Activated T-cell treated with anti-CD3 and anti-CD28 coated beads for 24 hours (primary cell): ENCODE data around the gene SV2C.
"Not testable (repeated sequence)": the region's sequence is repeated elsewhere in the genome, so short reads cannot be mapped to it uniquely, and the experiment has no call there.

Experiments
- DNase-seq: peaks from one replicate; pipeline ENCODE4 v3.0.0-alpha.2; 2020; ENCODE audit warnings: low read depth

The SV2C gene

DNA sequence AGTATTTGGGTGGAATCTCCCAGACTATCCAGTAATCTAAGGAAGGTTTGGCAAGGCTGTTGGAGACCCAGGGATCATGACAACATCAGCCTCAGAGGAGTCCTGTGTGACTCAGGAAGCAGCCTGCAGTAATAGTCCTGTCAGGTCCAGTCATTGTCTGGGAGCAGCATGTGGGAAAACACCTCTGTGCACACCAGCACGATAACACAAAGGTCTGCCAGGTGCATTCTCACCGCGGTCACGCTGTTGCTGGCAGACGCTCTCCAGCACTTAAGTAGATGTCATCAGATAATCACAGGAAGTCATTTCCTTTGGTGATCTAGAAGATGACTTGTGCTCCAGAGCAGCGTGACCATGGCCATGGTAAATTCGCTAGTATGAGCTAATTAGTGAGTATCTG is 220.7 kb downstream of the SV2C start:
- DNase-seq = peak; percentile 15

DNA sequence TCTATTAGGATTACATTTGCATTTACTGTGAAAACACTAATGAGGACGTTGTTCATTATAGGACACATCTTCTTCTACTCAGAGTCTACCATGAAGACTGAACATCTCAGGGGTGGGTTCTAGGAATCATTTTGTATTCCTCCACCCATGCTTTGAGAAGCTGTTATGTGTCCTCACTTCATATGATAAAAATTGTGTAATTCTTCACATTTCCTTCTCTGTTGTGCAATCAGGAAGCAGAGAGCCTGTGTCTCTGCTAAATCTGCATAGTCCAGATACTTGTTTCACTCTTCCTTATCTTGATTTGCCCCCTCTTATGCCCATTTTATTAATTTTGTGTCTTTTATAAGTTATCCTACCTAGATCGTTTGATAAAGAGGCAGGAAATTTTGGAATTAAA is 222.1 kb downstream of the SV2C start:
- DNase-seq = no peak

DNA sequence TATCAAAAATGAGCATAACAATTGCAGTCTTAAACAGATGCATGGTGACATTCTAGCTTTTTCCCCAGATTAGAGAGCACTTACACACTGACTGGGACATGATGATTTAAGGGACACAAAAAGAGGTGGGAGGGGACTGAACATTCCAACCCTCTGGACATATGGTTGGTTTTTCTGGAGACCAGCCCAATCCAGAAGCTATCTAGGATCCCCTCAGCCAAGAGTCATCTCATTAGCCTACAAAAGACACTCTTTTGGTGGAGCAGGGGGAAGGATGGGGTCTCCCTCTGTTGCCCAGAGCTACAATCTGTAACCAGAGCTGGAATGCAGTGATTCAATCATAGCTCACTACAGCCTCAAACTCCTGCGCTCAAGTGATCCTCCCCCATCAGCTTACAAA is 222.6 kb downstream of the SV2C start:
- DNase-seq = no peak

DNA sequence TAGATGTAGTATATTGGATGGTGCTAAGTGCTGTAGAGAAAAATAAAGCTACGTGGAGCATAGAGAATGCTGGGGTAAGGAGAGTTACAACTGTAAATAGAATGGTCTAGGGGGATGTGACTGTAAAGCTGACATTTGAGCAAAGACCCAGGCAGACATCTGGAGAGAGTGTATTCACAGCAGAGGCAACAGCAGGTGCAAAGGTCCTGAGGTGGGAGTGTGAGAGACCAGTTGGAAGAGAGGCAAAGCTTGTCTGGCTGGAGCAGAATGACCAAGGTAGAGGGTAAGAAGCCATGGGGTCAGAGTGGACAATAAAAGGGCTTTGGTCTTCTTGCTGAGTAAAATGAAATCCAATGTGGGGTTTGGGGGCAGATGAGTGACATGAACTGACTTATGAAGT is 227.0 kb downstream of the SV2C start:
- no peak for DNase-seq

DNA sequence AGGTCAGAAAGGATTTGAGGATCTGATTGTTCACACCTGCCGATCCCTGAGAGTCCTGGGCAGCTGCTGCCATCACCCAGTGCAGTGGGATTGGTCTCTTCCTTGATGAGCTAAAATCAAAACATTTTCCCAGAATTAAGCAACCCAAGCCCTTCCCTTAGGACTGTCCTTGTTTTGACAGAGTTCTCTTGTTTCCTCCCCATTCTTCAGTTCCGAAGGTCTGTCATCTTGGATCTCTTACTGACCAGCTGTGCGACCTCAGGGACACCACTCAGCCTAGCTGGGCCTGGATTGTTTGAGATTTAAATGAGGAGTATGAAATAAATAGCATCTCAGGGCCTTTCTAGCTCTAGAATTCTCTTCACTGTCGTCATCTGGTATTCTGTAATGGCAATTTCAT is 229.6 kb downstream of the SV2C start:
- no peak for DNase-seq

DNA sequence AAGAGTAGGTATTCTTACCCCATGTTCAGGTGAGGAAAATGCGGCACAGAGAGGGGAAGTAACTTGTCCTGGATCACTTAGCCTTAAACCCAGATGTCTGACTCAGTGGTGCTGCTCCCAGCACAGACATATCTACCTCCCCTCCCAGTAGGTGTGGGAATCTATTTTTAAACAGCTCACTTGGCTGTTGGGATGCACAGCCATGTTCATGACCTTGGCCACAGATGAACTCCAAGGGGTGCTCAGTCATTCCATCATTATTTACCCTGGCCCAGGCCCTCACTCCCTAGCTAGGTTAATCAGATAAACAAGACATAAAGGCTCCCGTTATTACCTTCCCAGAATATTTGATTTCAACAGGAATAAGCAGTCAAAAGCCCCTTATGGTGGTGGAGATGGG is 231.5 kb downstream of the SV2C start:
- no peak for DNase-seq

DNA sequence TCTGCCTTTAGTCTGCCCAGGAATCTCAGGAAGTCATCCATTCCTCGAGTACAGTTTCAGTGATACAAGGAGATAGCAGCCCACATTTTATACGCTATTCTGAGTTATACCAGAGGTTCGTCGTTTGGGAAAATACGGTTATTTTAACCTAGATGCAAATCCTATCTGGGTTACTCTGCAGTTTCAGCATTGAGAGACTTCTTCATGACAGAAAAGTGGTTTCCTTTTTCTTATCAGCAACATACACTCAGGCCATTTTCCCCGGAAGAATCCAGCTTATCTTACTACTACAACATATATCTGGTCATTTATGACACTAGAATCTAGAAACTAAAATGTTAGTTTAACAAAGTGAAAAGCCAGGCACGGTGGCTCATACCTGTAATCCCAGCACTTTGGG is 236.5 kb downstream of the SV2C start:
- DNase-seq = no peak

DNA sequence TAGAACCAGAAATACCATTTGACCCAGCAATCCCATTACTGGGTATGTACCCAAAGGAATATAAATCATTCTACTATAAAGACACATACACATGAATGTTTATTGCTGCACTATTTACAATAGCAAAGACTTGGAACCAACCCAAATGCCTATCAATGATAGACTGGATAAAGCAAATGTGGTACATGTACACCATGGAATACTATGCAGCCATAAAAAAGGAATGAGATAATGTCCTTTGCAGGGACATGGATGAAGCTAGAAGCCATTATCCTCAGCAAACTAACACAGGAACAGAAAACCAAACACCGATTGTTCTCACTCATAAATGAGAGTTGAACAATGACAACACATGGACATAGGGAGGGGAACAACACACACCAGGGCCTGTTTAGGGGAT is 240.3 kb downstream of the SV2C start:
- not testable (repeated sequence) for DNase-seq

DNA sequence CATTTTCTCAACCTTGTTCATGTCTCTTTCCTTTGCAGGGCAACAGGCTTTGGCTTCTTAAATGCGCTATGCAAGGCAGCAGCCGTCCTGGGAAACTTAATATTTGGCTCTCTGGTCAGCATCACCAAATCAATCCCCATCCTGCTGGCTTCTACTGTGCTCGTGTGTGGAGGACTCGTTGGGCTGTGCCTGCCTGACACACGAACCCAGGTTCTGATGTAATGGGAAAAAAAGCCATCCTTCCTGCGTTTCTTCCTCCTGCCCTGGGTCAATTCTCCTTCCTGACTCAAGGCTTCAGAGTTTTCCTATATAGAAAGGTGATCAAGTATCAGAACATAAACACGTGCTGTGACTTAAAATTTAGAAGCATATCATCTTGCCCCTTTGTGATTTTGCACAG is 242.1 kb downstream of the SV2C start:
- DNase-seq = no peak

DNA sequence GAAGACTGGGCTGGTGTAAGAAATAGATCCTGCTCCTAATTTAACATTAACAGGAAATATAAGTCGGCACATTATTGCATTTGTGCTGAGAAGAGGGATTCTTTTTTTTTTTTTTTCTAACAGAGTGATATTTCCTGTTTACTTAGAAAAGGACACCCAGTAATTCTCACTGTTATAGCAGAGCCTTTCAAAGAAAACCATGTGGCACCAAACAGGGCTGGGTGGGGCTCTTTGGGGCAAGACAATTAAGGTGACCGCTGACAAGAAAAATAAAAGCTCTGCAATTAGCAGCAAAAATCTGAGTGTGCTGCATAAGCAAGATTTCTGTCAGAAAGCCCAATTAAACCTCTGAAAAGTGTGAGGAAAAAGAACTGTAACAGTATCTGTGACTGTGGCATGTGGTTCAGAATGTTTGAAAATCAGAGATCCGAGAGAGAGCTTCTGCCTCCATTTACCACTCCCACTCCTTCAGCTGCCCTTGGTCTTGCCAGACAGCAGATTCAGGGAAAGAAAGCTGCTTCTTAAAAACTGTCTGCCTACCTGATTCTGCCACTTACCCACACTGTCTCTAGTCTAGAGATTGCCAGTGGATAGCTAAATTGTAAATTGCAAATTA is 242.8 kb downstream of the SV2C start:
- DNase-seq = no peak

DNA sequence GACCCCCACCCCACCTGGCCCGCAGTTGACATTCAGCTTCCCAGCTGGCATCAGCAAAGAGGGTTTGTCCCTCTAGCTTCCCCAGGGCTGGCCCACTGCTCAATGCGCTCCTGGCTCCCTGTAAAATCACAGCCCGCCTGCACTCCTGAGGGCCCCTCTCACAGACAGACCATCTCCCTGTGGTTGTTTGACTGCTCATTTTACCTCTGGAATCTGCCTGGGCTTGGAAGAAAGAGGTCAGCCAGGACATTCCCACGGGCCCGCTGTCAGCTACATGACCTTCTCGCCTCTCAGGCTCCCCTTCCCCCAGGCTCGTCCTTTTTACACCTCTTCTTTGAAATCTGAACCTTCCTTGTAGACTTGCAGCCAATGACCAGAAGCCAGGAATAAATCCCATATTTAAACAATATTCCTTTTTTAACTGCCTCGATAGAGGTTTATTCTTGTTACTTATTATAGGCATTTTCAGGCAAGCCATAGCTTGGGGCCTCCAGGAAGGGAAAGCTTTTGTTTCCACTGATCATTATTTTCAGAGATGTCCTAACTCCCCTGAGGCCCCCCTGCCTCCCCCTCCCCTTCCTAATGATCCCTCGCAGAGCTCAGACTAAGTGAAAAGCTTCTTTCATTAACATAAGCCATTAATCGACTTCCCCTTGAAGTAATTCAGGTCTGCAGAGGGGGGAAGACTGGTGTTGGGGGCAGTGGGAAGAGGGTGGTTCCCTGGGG is 243.6 kb downstream of the SV2C start:
- DNase-seq = no peak

DNA sequence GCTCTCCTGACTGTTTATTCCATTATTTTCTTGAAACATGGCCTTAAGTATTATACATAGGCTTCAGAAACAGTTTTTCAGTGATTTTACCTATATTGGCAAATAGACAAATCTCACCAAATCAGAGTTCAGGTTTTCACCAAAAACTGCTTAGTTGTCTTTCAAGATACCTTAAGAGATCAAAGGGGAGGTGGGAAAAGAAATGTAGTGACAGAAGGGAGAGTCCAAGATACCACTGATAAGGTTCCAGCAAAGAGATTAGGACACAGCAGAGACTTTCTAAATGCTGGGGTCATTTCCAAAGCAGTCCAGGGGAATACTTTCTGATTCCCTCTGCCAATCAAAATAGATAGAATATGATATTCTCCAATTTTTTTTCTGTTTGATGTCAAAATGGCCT is 246.2 kb downstream of the SV2C start:
- DNase-seq = no peak

DNA sequence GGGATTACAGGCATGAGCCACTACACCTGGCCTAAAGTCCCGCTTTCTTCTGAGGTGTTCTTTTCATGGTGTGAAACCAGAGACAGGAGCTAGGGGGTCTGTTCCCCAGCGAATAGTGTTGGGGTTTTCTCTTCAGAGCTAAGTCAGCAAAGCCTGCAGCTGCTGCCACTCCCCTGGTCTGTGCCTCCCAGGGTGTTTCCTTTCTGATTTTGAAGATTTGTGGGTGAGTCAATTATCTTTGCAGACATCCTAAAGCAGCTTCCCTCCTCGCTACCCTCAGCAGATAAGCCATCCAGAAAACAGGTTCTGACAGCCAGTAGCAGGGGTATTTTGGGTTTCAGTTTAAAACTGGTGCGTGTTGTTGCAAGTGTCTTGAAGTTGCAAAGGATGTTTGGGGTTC is 247.9 kb downstream of the SV2C start:
- DNase-seq = peak; percentile 16

DNA sequence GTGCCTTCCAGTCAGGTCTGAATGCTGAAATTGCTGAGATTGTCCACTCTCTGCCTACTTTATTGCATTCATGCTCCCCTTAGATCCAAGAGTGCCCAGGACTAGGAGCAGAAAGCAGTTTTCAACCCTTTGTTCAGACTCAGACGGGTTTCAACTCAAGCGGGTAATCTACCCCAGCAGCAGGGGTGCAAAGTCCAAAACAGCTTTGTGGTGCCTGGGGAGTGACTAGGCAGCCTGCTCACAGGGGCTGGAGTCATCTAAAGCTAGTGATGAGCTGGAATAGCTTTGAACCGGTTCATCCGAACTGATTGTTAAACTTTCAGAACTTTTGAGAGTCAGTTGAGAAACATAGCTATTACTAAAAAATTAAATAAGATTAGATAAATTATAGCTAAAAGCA is 248.9 kb downstream of the SV2C start:
- DNase-seq = no peak

DNA sequence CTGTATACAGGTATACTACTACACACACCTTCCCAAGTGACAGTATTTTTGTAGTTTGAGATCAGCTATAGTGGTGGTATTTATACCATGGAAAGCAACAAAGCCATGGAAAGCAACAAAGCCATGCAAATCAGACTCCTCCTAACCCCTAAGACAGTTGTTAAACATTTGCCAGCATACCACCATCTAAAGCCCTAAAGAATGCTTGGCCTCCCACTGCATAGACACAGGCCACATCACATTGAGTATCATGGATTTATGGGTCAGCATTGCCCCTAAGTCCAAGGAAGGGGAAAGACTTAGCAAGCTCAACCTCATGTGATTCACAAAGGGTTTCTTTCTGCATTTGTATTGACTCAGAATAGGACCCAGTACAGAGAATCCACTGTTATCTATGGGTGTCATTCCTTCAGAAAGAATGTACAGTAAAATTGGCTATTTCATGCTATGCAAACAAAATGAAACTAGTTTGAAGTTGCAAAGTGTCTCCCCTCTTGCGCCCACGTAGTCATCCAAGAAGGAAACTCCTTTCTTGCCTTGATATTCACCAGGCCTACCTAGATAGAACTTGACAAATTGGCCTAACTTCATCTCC is 249.5 kb downstream of the SV2C start:
- DNase-seq = no peak

DNA sequence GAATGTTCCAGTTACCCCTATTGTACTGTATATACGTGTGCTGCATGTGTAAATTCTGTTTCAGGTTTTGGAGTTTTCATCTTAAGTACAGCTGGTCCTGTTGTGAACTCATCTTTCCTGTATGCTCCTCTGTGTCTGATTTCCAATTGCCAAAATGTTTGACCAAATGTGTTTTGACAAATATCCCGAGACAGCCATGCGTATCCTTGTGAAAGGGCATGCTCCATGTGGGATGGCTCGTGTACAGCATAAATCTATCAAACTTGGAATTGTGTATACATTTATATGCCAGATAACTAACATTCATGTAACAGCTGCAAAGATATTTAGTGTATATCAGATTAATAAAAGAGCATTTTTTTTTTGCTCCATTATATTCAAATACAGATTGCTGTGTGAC is 250.4 kb downstream of the SV2C start:
- DNase-seq = no peak

DNA sequence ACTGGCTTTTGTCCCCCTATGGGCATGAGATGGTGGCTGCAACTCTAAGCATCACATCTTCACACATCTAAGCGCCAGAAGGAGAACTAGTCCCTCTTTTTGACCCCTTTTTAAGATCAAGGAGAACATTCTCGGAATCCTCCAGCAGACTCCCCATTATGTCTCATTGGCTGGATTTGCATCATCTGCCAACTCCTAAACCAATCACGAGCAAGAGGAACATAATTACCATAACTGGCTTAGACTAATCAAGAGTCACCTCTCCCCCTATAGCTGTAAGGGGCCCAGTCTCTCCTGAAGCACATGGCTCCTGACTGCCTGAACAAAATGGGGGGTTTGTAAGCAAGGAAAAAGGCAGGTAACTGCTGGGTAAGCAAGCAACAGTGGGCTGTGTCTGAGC is 251.4 kb downstream of the SV2C start:
- DNase-seq = no peak

DNA sequence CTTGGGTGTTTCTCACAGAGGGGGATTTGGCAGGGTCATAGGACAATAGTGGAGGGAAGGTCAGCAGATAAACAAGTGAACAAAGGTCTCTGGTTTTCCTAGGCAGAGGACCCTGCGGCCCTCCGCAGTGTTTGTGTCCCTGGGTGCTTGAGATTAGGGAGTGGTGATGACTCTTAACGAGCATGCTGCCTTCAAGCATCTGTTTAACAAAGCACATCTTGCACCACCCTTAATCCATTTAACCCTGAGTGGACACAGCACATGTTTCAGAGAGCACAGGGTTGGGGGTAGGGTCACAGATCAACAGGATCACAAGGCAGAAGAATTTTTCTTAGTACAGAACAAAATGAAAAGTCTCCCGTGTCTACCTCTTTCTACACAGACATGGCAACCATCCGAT is 252.3 kb downstream of the SV2C start:
- DNase-seq = not testable (repeated sequence)

DNA sequence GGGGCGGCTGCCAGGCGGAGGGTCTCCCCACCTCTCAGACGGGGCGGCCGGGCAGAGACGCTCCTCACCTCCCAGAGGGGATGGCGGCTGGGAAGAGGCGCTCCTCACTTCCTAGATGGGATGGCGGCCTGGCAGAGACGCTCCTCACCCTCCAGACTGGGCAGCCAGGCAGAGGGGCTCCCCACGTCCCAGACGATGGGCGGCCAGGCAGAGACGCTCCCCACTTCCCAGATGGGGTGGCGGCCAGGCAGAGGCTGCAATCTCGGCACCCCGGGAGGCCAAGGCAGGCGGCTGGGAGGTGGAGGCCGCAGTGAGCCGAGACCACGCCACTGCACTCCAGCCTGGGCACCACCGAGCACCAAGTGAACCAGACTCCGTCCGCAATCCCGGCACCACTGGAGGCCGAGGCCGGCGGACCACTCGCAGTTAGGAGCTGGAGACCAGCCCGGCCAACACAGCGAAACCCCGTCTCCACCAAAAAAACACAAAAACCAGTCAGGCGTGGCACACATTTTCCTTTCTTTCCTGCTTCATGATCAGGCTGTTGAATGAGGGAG is 253.1 kb downstream of the SV2C start:
- DNase-seq = not testable (repeated sequence)

DNA sequence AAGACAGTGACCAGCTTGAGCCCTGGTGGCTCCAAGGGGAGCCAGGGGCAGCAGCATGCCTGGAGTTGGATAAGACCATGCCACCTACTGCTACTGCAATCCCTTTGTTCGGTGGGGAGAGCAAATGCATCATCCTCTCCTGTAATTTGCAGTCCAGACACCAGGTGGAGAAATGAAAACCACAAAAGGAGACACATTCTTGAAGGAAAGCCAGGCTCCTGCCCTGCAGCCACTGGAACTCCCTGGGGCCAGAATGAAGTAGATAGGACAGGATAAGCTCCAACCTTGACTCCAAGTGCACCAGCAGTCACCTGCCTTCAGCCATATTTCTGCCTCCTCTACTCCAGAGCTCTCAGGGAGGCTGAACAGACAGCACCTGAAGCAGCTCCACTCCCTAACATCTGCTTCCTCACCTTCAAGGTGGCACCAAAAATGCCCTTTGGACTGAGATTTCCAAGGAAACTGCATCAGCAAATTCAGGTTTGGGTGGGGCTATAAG is 254.8 kb downstream of the SV2C start:
- peak; percentile 38 for DNase-seq

DNA sequence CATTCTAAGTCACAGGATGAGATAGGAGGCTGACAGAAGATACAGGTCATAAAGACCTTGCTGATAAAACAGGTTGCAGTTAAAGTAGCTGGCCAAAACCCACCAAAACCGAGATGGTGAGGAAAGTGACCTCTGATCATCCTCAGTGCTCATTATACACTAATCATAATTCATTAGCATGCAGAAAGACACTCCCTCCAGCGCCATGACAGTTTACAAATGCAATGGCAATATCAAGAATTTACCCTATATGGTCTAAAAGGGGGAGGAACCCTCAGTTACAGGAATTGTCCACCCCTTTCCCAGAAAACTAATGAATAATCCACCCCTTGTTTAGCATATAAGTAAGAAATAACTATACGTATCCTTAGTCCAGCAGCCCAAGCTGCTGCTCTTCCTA is 256.7 kb downstream of the SV2C start:
- no peak for DNase-seq

DNA sequence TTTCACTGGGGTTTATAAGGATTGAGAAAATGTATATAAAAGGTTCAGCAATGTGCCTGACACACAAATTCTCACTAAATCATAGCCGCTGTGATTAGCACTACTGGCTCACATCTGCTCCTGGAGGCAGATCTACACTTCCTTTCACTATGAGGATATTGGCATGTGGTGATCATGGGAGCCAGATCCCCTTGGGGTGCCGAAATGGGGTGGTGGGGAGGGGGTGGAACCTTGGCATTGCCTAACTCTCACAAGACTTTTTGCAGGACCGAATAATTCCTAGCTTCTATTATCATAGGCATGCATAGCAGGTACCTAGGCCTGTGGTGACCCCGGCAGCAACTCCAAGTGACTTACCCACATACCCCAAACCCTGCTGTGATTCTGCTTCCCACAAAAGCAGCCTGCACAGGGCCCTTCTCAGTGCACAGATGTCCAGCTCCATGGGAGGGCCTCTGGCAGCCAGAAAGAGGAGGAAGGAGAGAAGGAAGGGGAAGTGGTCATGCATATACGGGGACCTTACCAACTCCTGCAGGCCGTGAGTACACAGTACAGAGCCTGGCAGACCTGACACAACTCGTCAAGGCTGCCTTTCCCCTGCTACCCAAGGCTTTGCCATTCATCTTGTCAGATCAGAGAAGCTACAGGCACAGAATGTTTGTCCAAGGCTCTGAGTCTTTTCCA is 258.6 kb downstream of the SV2C start:
- no peak for DNase-seq

DNA sequence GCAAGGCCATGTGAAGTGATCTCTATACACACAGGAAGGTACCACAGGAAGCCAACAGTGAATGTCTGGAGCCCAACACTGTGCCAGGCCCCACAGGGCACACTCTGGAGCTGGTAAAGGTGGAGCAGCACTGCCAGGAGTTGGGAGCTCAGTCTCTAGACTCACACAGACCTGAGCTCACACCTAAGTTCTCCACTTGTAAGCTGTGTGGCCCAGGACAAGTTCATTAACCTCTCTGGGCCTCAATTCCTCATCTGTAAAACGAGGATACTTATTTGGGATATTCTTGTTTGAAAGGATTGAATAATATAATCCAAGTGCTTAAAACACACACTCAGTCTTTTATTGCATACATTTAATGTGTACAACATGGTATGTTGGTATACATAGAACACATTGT is 259.3 kb downstream of the SV2C start:
- no peak for DNase-seq
